Fibroblast of mammary gland (primary cell): Measurements from ENCODE around the gene RAB40B.

ENCODE experiments used
- DNase-seq: peaks from one replicate; pipeline ENCODE4 v3.0.0-alpha.2; 2010; ENCODE audit warnings: low read depth
- H3K4me3 ChIP-seq: 2 replicates; pipeline ENCODE4 v1.5.1; 2011; ENCODE audit warnings: low read depth, mild to moderate bottlenecking, low read length, moderate library complexity; ENCODE audit not compliant: control insufficient read depth
- CTCF ChIP-seq: conservative IDR thresholded peaks from 2 replicates; pipeline ENCODE4 v1.5.1; 2011; ENCODE audit warnings: low read depth, low read length, inconsistent platforms; ENCODE audit not compliant: control insufficient read depth, insufficient read depth

Gene RAB40B

GRCh38 chr17:82736511-82737185 lies 38.1 kb upstream of the RAB40B start:
- no peak for DNase-seq
- no peak for TF ChIP-seq CTCF
- H3K4me3 ChIP-seq: no peak overlapping the region

GRCh38 chr17:82734987-82735866 lies 36.7 kb upstream of the RAB40B start, which contains the start of gene FN3K:
FN3K (plus strand) TSS chr17:82735615; CDS start chr17:82735637, 22 bp downstream.
- peak within 1 kb of the TSS; percentile 41 for H3K4me3 ChIP-seq
- TF ChIP-seq CTCF: no peak
- peak; percentile 82 for DNase-seq

GRCh38 chr17:82732118-82732743 lies 33.7 kb upstream of the RAB40B start:
- no peak for DNase-seq
- no peak overlapping the region for H3K4me3 ChIP-seq
- TF ChIP-seq CTCF: no peak

GRCh38 chr17:82729479-82730260 lies 31.2 kb upstream of the RAB40B start:
- no peak for TF ChIP-seq CTCF
- DNase-seq: no peak
- no peak overlapping the region for H3K4me3 ChIP-seq

- no peak overlapping the region for H3K4me3 ChIP-seq
- TF ChIP-seq CTCF: no peak
- DNase-seq: no peak
These were observed 27.9 kb upstream of the RAB40B start for GRCh38 chr17:82726427-82726826.
